ENCODE results near the gene ZNF41. TPM values are rescaled to one million over a fixed set of nuclear protein-coding genes. Genes with fewer than 3 reads are reported as not detected.

Gene ZNF41
- total RNA-seq, 1 donor from 2014 or later, result 7.8 TPM

GRCh38 chrX:47448165-47448806, 34.7 kb downstream of the ZNF41 start:
- H3K36me3 Mint-ChIP-seq (ENCODE audit: low read depth), result peaks cover 69% of the 10 kb centered on the region
- H3K9me3 Mint-ChIP-seq, result peaks cover 47% of the 10 kb centered on the region

GRCh38 chrX:47447607-47448006, 35.4 kb downstream of the ZNF41 start:
- Mint-ChIP-seq H3K27me3 (ENCODE audit: low read depth) (no peaks in the 10 kb centered on the region), H3K4me3 (no peak overlapping the region), H3K4me1 (no peaks in the 10 kb centered on the region), H3K27ac (ENCODE audit: unreplicated experiment) (no peak overlapping the region), H3K9me3 (peaks cover 47% of the 10 kb centered on the region), H3K36me3 (ENCODE audit: low read depth) (peaks cover 64% of the 10 kb centered on the region)
- no peak for TF ChIP-seq CTCF (conservative IDR thresholded peaks at IDR 0.05)
- no peak for DNase-seq (ENCODE audit: low read depth, low spot score)

More at GRCh38 chrX:47448165-47448806, 34.7 kb downstream of the ZNF41 start:
- no peak for DNase-seq (ENCODE audit: low read depth, low spot score)
- no peak overlapping the region for H3K4me3 Mint-ChIP-seq
- H3K4me1 Mint-ChIP-seq, result no peaks in the 10 kb centered on the region
- no peaks in the 10 kb centered on the region for H3K27me3 Mint-ChIP-seq (ENCODE audit: low read depth)
- no peak for TF ChIP-seq CTCF (conservative IDR thresholded peaks at IDR 0.05)
- no peak overlapping the region for H3K27ac Mint-ChIP-seq (ENCODE audit: unreplicated experiment)

GRCh38 chrX:47446971-47447370, 36.1 kb downstream of the ZNF41 start:
- peaks cover 49% of the 10 kb centered on the region for H3K9me3 Mint-ChIP-seq
- H3K27me3 Mint-ChIP-seq (ENCODE audit: low read depth), result no peaks in the 10 kb centered on the region
- H3K4me1 Mint-ChIP-seq, result no peaks in the 10 kb centered on the region
- DNase-seq (ENCODE audit: low read depth, low spot score), result no peak
- H3K36me3 Mint-ChIP-seq (ENCODE audit: low read depth), result peaks cover 60% of the 10 kb centered on the region
- no peak for TF ChIP-seq CTCF (conservative IDR thresholded peaks at IDR 0.05)
- no peak overlapping the region for H3K4me3 Mint-ChIP-seq
- H3K27ac Mint-ChIP-seq (ENCODE audit: unreplicated experiment), result no peak overlapping the region

- Mint-ChIP-seq H3K9me3 (peaks cover 50% of the 10 kb centered on the region), H3K36me3 (ENCODE audit: low read depth) (peaks cover 59% of the 10 kb centered on the region), H3K27me3 (ENCODE audit: low read depth) (no peaks in the 10 kb centered on the region), H3K4me1 (no peaks in the 10 kb centered on the region), H3K4me3 (no peak overlapping the region), H3K27ac (ENCODE audit: unreplicated experiment) (no peak overlapping the region)
- TF ChIP-seq CTCF (conservative IDR thresholded peaks at IDR 0.05), result no peak
- DNase-seq (ENCODE audit: low read depth, low spot score), result no peak
Measured at GRCh38 chrX:47446431-47446830, 36.6 kb downstream of the ZNF41 start.

GRCh38 chrX:47430925-47431324, 52.1 kb downstream of the ZNF41 start:
- Mint-ChIP-seq H3K4me1 (no peaks in the 10 kb centered on the region), H3K4me3 (no peak overlapping the region), H3K27ac (ENCODE audit: unreplicated experiment) (no peak overlapping the region), H3K27me3 (ENCODE audit: low read depth) (no peaks in the 10 kb centered on the region), H3K36me3 (ENCODE audit: low read depth) (no peaks in the 10 kb centered on the region), H3K9me3 (peaks cover 6% of the 10 kb centered on the region)
- no peak for DNase-seq (ENCODE audit: low read depth, low spot score)
- no peak for TF ChIP-seq CTCF (conservative IDR thresholded peaks at IDR 0.05)

Data from neural crest cell (in vitro differentiated cells).